Measurements from ENCODE around the gene HYLS1.

GRCh38 chr11:125892071-125892470 is 4.6 kb downstream of the HYLS1 start:
- TF ChIP-seq CSRNP3 (CRISPR knock-in tag; IDR thresholded peaks at IDR 0.05): no peak
- no peak for TF ChIP-seq BACH2 (CRISPR knock-in tag; IDR thresholded peaks at IDR 0.05; ENCODE audit: borderline replicate concordance)
- TF ChIP-seq ZFP30 (CRISPR knock-in tag; IDR thresholded peaks at IDR 0.05): no peak
- no peak for TF ChIP-seq ZNF565 (CRISPR knock-in tag; conservative IDR thresholded peaks at IDR 0.05; ENCODE audit: low read depth)
- no peak for TF ChIP-seq ISL1 (CRISPR knock-in tag; IDR thresholded peaks at IDR 0.05)
- TF ChIP-seq, protein P1, sequence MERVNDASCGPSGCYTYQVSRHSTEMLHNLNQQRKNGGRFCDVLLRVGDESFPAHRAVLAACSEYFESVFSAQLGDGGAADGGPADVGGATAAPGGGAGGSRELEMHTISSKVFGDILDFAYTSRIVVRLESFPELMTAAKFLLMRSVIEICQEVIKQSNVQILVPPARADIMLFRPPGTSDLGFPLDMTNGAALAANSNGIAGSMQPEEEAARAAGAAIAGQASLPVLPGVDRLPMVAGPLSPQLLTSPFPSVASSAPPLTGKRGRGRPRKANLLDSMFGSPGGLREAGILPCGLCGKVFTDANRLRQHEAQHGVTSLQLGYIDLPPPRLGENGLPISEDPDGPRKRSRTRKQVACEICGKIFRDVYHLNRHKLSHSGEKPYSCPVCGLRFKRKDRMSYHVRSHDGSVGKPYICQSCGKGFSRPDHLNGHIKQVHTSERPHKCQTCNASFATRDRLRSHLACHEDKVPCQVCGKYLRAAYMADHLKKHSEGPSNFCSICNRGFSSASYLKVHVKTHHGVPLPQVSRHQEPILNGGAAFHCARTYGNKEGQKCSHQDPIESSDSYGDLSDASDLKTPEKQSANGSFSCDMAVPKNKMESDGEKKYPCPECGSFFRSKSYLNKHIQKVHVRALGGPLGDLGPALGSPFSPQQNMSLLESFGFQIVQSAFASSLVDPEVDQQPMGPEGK (CRISPR knock-in tag; IDR thresholded peaks at IDR 0.05; ENCODE audit: borderline replicate concordance): no peak
- TF ChIP-seq OSR1 (CRISPR knock-in tag; IDR thresholded peaks at IDR 0.05): no peak
- no peak for TF ChIP-seq TSHZ2 (CRISPR knock-in tag; IDR thresholded peaks at IDR 0.05)

All from SK-N-SH treated with all-trans-retinoic acid at 6 μM for 48 hours (cell line).